Keratinocyte (primary cell): ENCODE measurements around the gene COL6A2. TPM values are rescaled to one million over a fixed set of nuclear protein-coding genes. Genes with fewer than 3 reads are reported as not detected.

Source experiments
- DNase-seq: peaks from one replicate; pipeline ENCODE4 v3.0.0-alpha.2; 2011; ENCODE audit warnings: low read depth, missing footprints, low spot score
- FAIRE-seq: peaks from 2 replicates; lab custom pipeline; 2011; peaks lifted over from hg19 to GRCh38; lab: Jason Lieb, UNC
- H2AFZ ChIP-seq: 2 replicates; pipeline ENCODE4 v1.6.0; 2012; ENCODE audit warnings: low read length, control low read depth, inconsistent platforms; ENCODE audit not compliant: control insufficient read depth
- H3K27ac ChIP-seq: 2 replicates; pipeline ENCODE4 v1.5.1; 2011; ENCODE audit warnings: low read length; ENCODE audit not compliant: control insufficient read depth, insufficient read depth
- H3K27me3 ChIP-seq: 3 replicates; pipeline ENCODE4 v1.6.0; 2011; ENCODE audit warnings: low read length; ENCODE audit not compliant: control insufficient read depth, insufficient read depth; ENCODE audit errors: extremely low read depth
- H3K36me3 ChIP-seq, 2 experiments: 2 replicates in 1 of 2; 3 replicates in 1 of 2; pipeline ENCODE4 v1.5.1; 2011; ENCODE audit warnings: low read length in 2 of 2, mild to moderate bottlenecking in 1 of 2; ENCODE audit not compliant: control insufficient read depth in 2 of 2, insufficient read depth in 2 of 2; ENCODE audit errors: extremely low read depth in 1 of 2
- H3K4me1 ChIP-seq: 3 replicates; pipeline ENCODE4 v1.5.1; 2011; ENCODE audit warnings: low read length; ENCODE audit not compliant: control insufficient read depth, insufficient read depth; ENCODE audit errors: extremely low read depth
- H3K4me2 ChIP-seq: 3 replicates; pipeline ENCODE4 v1.6.0; 2011; ENCODE audit warnings: low read depth, low read length; ENCODE audit not compliant: control insufficient read depth, insufficient read depth; ENCODE audit errors: extremely low read depth
- H3K4me3 ChIP-seq, 3 experiments: fragments of 200-600 bp in 1 of 3; sonication (generic) in 1 of 3; 2 replicates in 2 of 3; 3 replicates in 1 of 3; pipeline ENCODE4 v1.5.1; 2011 to 2016; ENCODE audit warnings: low read length in 3 of 3, mild to moderate bottlenecking in 3 of 3, control low read depth in 2 of 3, inconsistent platforms in 1 of 3, low read depth in 1 of 3, mixed read lengths in 1 of 3, mixed run types in 1 of 3, moderate library complexity in 1 of 3; ENCODE audit not compliant: control insufficient read depth in 2 of 3, insufficient read depth in 2 of 3; ENCODE audit errors: extremely low read depth in 1 of 3
- H3K79me2 ChIP-seq: 2 replicates; pipeline ENCODE4 v1.6.0; 2012; ENCODE audit warnings: low read length; ENCODE audit not compliant: control insufficient read depth, insufficient read depth
- H3K9ac ChIP-seq: 3 replicates; pipeline ENCODE4 v1.6.0; 2011; ENCODE audit warnings: low read length; ENCODE audit not compliant: control insufficient read depth, insufficient read depth; ENCODE audit errors: extremely low read depth
- H3K9me1 ChIP-seq: 3 replicates; pipeline ENCODE4 v1.6.0; 2011; ENCODE audit warnings: low read length; ENCODE audit not compliant: control insufficient read depth, insufficient read depth; ENCODE audit errors: extremely low read depth
- H3K9me3 ChIP-seq: 2 replicates; pipeline ENCODE4 v1.5.1; 2012; ENCODE audit warnings: low read depth, low read length; ENCODE audit not compliant: control insufficient read depth
- H4K20me1 ChIP-seq: 3 replicates; pipeline ENCODE4 v1.6.0; 2011; ENCODE audit warnings: low read length; ENCODE audit not compliant: control insufficient read depth, insufficient read depth; ENCODE audit errors: extremely low read depth
- EZH2 ChIP-seq: IDR thresholded peaks from one replicate; pipeline ENCODE4 v1.6.1; 2012; ENCODE audit warnings: inconsistent platforms, mild to moderate bottlenecking, low read length, moderate library complexity
- dilution Hi-C: fragments of 300-500 bp; cut with MboI; formaldehyde crosslinking; loops from one replicate; pipeline ENCODE4 v1.7.0; 2020; ENCODE audit warnings: low sequenced_read_pairs; ENCODE audit not compliant: extremely low pct_ligation_motif_present
- polyA plus RNA-seq, 5 experiments: library from polyadenylated mRNA; depleted of rRNA in 3 of 5; stranded (reverse) in 3 of 5; stranded (forward) in 1 of 5; unstranded in 1 of 5; fragments of >200 nt; gene quantifications; 1 replicate in 1 of 5; 2 replicates in 3 of 5; 3 replicates in 1 of 5; pipeline versions ENCODE4 v1.2.1 to v1.2.3, GENCODE V29; 2011 to 2012; ENCODE audit warnings: missing spikeins in 2 of 5, low read depth in 1 of 5, low replicate concordance in 1 of 5
- TF ChIP-seq, protein P1 (sequence below), 3 experiments: IDR thresholded peaks in 1 of 3; conservative IDR thresholded peaks in 1 of 3; optimal IDR thresholded peaks in 1 of 3; 2 replicates in 2 of 3; 3 replicates in 1 of 3; pipeline versions ENCODE3 to v1.5.1; 2011; ENCODE audit warnings: low read length in 3 of 3, mild to moderate bottlenecking in 3 of 3, moderate library complexity in 2 of 3, control low read depth in 1 of 3, inconsistent platforms in 1 of 3; ENCODE audit not compliant: insufficient read depth in 2 of 3; ENCODE audit errors: extremely low read depth in 1 of 3

The COL6A2 gene
- polyA plus RNA-seq, 1 donor (not counting 4 experiments of a cell fraction or from before 2014, with no cell fraction given), result 0.03 TPM

DNA sequence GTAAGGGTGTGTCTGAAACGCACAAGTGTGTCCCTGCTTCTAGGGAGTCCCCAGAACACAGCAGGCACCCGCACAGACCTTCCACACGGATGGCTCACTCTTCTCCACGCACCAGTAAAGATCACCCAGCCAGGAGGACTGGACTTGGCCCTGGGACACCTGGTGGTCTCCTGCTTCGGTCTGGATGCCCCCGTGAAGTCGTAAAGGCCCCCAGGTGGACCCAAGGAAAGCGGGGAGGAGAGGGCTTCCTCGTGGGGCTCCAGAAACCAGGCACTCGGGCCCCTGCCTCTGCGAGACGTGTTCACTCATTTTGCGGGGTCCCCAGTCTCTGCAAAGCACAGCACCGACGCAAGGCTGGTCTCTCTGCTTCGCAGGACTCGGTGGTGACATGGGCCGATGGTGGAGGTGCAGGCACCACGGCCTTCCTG lies 20.2 kb upstream of the COL6A2 start:
- H3K79me2 ChIP-seq, result no peaks in the 10 kb centered on the region
- no peaks in the 10 kb centered on the region for H4K20me1 ChIP-seq
- H2AFZ ChIP-seq, result no peak overlapping the region
- no peaks in the 10 kb centered on the region for H3K4me1 ChIP-seq
- H3K36me3 ChIP-seq, result no peaks in the 10 kb centered on the region
- dilution Hi-C loops, result no loop called here
- no peak overlapping the region for H3K4me2 ChIP-seq
- H3K9me1 ChIP-seq, result no peaks in the 10 kb centered on the region
- FAIRE-seq (no peak), DNase-seq (no peak)
- H3K27ac ChIP-seq, result no peak overlapping the region
- no peaks in the 10 kb centered on the region for H3K9me3 ChIP-seq
- H3K4me3 ChIP-seq, result no peak overlapping the region
- TF ChIP-seq EZH2, result no peak
- TF ChIP-seq, protein P1, sequence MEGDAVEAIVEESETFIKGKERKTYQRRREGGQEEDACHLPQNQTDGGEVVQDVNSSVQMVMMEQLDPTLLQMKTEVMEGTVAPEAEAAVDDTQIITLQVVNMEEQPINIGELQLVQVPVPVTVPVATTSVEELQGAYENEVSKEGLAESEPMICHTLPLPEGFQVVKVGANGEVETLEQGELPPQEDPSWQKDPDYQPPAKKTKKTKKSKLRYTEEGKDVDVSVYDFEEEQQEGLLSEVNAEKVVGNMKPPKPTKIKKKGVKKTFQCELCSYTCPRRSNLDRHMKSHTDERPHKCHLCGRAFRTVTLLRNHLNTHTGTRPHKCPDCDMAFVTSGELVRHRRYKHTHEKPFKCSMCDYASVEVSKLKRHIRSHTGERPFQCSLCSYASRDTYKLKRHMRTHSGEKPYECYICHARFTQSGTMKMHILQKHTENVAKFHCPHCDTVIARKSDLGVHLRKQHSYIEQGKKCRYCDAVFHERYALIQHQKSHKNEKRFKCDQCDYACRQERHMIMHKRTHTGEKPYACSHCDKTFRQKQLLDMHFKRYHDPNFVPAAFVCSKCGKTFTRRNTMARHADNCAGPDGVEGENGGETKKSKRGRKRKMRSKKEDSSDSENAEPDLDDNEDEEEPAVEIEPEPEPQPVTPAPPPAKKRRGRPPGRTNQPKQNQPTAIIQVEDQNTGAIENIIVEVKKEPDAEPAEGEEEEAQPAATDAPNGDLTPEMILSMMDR (optimal IDR thresholded peaks at IDR 0.05 in 1 of 3, IDR thresholded peaks at IDR 0.05 in 1 of 3, conservative IDR thresholded peaks at IDR 0.05 in 1 of 3; ENCODE audit: extremely low read depth in 1 of 3, insufficient read depth in 2 of 3, low read length in 3 of 3), result no peak
- no peak overlapping the region for H3K9ac ChIP-seq
- peaks cover 13% of the 10 kb centered on the region for H3K27me3 ChIP-seq

DNA sequence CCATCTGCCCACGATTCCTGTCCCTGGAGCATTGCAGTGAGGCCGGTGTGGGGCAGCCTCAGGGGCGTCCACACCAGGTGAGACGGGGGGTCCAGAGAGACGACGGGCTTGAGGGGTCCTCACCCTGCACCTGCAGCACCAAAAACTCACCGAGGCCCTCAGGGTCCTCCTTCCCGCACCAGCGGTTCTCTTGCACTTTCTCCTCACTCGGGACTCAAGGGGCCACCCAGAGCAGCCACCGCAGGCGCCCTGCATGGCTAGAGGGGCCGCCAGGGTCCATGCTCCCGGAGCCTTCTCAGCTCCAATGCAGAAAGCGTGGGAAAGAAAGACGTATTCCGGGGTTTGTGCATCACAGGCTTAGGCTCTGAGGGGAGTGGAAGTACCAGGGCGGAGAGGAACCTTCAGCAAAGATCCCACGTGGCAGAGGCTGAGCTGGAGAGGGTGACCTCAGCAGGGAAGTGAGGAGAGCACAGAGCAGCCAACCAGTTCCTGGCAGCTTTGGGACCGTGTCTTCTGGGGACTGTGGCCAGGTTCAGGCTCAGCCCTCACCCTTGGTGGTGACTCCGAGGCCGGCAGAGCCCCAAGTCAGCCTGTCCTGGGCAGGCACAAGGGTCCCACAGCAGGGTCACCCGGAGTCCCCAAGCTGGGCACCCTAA lies 19.5 kb upstream of the COL6A2 start:
- Histone ChIP-seq H3K4me2 (no peak overlapping the region), H3K36me3 (no peaks in the 10 kb centered on the region), H3K4me1 (no peaks in the 10 kb centered on the region), H3K9me3 (no peaks in the 10 kb centered on the region), H3K79me2 (no peaks in the 10 kb centered on the region), H4K20me1 (no peaks in the 10 kb centered on the region), H3K4me3 (no peak overlapping the region), H3K27ac (no peak overlapping the region), H2AFZ (no peak overlapping the region), H3K9ac (no peak overlapping the region), H3K9me1 (no peaks in the 10 kb centered on the region), H3K27me3 (peaks cover 16% of the 10 kb centered on the region)
- no peak for FAIRE-seq
- no peak for TF ChIP-seq EZH2
- TF ChIP-seq, protein P1 (optimal IDR thresholded peaks at IDR 0.05 in 1 of 3, IDR thresholded peaks at IDR 0.05 in 1 of 3, conservative IDR thresholded peaks at IDR 0.05 in 1 of 3; ENCODE audit: extremely low read depth in 1 of 3, insufficient read depth in 2 of 3, low read length in 3 of 3), result no peak
- dilution Hi-C loops, result no loop called here
- DNase-seq, result no peak
